ENCODE measurements around the gene PRM1. TPM values are rescaled to one million over a fixed set of nuclear protein-coding genes. Genes with fewer than 3 reads are reported as not detected.

PRM1 gene
- total RNA-seq, 1 experiment from 2014 or later = not detected

DNA sequence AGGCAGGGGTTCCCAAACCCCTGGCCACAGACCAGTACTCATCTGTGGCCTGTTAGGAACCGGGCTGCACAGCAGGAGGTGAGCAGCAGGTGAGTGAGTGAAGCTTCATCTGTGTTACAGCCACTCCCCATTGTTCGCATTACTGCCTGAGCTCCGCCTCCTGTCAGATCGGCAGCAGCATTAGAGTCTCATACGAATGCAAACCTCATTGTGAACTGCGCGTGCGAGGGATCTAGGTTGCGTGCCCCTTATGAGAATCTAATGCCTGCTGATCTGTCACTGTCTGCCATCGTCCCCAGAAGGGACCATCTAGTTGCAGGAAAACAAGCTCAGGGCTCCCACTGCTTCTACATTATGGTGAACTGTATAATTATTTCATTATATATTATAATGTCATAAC, 39.0 kb upstream of the PRM1 start:
- Mint-ChIP-seq H3K4me1 (ENCODE audit: low read depth, unreplicated experiment) (no peaks in the 10 kb centered on the region), H3K4me3 (ENCODE audit: low read depth, unreplicated experiment) (no peak overlapping the region), H3K27ac (ENCODE audit: unreplicated experiment) (no peak overlapping the region), H3K9me3 (ENCODE audit: low read depth, unreplicated experiment) (no peaks in the 10 kb centered on the region), H3K36me3 (ENCODE audit: insufficient read depth, unreplicated experiment) (no peaks in the 10 kb centered on the region), H3K27me3 (ENCODE audit: unreplicated experiment) (no peaks in the 10 kb centered on the region)
- no peak for DNase-seq
- no TSS peak for BruUV-seq (replicated peaks)
- intact Hi-C loops (cut with micrococcal nuclease; ENCODE audit: unreplicated experiment) = no loop called here
- TF ChIP-seq, protein P1, sequence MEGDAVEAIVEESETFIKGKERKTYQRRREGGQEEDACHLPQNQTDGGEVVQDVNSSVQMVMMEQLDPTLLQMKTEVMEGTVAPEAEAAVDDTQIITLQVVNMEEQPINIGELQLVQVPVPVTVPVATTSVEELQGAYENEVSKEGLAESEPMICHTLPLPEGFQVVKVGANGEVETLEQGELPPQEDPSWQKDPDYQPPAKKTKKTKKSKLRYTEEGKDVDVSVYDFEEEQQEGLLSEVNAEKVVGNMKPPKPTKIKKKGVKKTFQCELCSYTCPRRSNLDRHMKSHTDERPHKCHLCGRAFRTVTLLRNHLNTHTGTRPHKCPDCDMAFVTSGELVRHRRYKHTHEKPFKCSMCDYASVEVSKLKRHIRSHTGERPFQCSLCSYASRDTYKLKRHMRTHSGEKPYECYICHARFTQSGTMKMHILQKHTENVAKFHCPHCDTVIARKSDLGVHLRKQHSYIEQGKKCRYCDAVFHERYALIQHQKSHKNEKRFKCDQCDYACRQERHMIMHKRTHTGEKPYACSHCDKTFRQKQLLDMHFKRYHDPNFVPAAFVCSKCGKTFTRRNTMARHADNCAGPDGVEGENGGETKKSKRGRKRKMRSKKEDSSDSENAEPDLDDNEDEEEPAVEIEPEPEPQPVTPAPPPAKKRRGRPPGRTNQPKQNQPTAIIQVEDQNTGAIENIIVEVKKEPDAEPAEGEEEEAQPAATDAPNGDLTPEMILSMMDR (IDR thresholded peaks at IDR 0.05; ENCODE audit: unreplicated experiment) = no peak
- CTCF ChIA-PET = no interaction called here

DNA sequence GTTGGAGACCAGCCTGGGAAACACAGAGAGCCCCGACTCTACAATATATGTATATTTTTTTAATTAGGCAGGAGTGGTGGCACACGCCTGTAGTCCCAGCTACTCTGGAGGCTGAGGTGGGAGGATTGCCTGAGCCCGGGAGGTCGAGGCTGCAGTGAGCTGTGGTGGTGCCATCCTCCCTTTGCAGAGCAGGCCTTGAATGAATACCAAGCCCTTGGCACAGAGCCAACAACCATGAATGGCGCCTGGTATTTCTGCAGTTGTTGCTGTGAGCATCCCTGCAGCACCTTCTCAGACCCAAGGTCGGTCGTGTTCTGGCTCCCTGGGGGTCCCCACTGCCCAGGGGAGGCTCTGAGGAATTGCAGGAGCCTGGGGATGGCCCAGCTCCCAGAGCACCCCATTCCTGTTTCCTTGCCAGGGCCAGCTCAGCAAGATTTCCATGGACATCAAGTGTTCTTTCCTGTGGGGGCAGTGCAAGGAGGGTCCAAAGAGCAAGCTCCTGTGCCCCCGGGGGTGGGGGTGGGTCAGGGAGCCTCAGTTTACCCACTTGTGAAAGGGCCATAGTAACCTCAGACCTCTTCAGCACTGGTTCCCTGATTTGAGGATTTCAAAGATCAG, 38.5 kb upstream of the PRM1 start:
- TF ChIP-seq, protein P1 (IDR thresholded peaks at IDR 0.05; ENCODE audit: unreplicated experiment) = no peak
- H3K9me3 Mint-ChIP-seq (ENCODE audit: low read depth, unreplicated experiment) = no peaks in the 10 kb centered on the region
- peak; percentile 57 for DNase-seq
- H3K4me1 Mint-ChIP-seq (ENCODE audit: low read depth, unreplicated experiment) = no peaks in the 10 kb centered on the region
- CTCF ChIA-PET = interaction anchor here (0.6 kb wide), 1 partner anchor 11 kb away, joined by 6 read pairs; no protein-coding TSS in a partner anchor
- no peak overlapping the region for H3K27ac Mint-ChIP-seq (ENCODE audit: unreplicated experiment)
- BruUV-seq (replicated peaks) = no TSS peak
- no peak overlapping the region for H3K4me3 Mint-ChIP-seq (ENCODE audit: low read depth, unreplicated experiment)
- no peaks in the 10 kb centered on the region for H3K27me3 Mint-ChIP-seq (ENCODE audit: unreplicated experiment)
- intact Hi-C loops (cut with micrococcal nuclease; ENCODE audit: unreplicated experiment) = no loop called here
- no peaks in the 10 kb centered on the region for H3K36me3 Mint-ChIP-seq (ENCODE audit: insufficient read depth, unreplicated experiment)

DNA sequence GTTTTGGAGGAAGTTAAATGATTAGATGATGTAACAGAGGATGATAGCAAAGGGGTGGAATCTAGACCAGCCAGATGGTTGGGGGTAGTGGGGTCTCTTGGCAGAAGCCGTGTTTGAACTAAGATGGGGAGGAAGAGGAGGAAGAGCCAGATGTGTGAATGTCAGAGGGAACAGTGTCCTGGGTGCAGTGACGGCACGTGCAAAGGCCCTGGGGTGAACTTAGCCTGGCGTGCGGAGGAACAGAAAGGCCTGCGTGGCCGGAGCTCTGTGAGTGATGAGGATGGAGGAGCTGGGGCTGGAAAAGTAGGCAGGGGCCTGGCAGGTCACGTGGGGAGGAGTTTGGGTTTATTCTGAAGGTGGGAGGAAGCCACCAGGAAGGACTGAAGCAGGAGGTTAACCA, 37.7 kb upstream of the PRM1 start:
- H3K4me3 Mint-ChIP-seq (ENCODE audit: low read depth, unreplicated experiment) = no peak overlapping the region
- no peak for DNase-seq
- CTCF ChIA-PET = no interaction called here
- TF ChIP-seq, protein P1 (IDR thresholded peaks at IDR 0.05; ENCODE audit: unreplicated experiment) = no peak
- H3K27me3 Mint-ChIP-seq (ENCODE audit: unreplicated experiment) = no peaks in the 10 kb centered on the region
- H3K36me3 Mint-ChIP-seq (ENCODE audit: insufficient read depth, unreplicated experiment) = no peaks in the 10 kb centered on the region
- H3K4me1 Mint-ChIP-seq (ENCODE audit: low read depth, unreplicated experiment) = no peaks in the 10 kb centered on the region
- intact Hi-C loops (cut with micrococcal nuclease; ENCODE audit: unreplicated experiment) = no loop called here
- no TSS peak for BruUV-seq (replicated peaks)
- H3K9me3 Mint-ChIP-seq (ENCODE audit: low read depth, unreplicated experiment) = no peaks in the 10 kb centered on the region
- H3K27ac Mint-ChIP-seq (ENCODE audit: unreplicated experiment) = no peak overlapping the region

DNA sequence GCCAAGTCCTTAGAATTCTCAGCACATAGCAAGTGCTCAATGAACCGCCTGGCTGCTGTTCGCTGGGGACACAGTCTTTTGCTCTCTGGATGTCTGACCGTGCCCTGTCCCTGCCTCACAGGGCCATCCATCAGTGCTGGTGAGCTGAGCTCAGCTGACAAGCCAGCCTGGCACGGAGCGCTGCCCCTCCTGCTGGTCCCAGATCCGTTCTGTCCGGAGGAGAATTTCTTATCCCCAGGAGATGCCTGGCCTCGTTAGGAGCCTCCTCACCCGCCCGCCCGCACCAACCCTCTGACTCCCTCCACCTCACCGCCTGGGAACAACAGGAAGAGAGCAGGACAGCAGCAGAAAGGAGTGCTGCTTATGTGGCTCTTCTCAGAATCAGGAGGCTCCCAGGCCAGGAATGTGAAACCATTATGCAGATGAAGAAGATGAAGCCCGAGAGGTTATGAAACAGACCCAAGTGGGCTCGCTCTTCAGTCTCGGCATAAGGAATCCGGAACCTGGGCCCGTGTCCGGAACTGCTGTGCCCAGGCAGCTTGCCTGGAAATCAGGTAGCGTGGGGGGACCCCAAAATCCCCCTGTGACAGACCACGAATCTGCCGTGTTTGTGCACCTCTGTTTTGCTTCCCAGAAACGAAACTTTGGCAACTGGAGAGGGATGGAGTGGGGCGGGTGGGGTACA, 35.3 kb upstream of the PRM1 start:
- intact Hi-C loops (cut with micrococcal nuclease; ENCODE audit: unreplicated experiment) = no loop called here
- peaks cover 10% of the 10 kb centered on the region for H3K4me1 Mint-ChIP-seq (ENCODE audit: low read depth, unreplicated experiment)
- CTCF ChIA-PET = no interaction called here
- TF ChIP-seq, protein P1 (IDR thresholded peaks at IDR 0.05; ENCODE audit: unreplicated experiment) = no peak
- BruUV-seq (replicated peaks) = no TSS peak
- H3K27me3 Mint-ChIP-seq (ENCODE audit: unreplicated experiment) = no peaks in the 10 kb centered on the region
- H3K9me3 Mint-ChIP-seq (ENCODE audit: low read depth, unreplicated experiment) = no peaks in the 10 kb centered on the region
- no peaks in the 10 kb centered on the region for H3K36me3 Mint-ChIP-seq (ENCODE audit: insufficient read depth, unreplicated experiment)
- no peak overlapping the region for H3K27ac Mint-ChIP-seq (ENCODE audit: unreplicated experiment)
- no peak for DNase-seq
- no peak overlapping the region for H3K4me3 Mint-ChIP-seq (ENCODE audit: low read depth, unreplicated experiment)
